NCI-H460 (cell line): ENCODE measurements around the gene SYCP1. TPM values are rescaled to one million over a fixed set of nuclear protein-coding genes. Genes with fewer than 3 reads are reported as not detected.
A peak's percentile ranks its signal among the peaks of the same experiment; 100 is the strongest.
"Not testable (repeated sequence)": the region's sequence is repeated elsewhere in the genome, so short reads cannot be mapped to it uniquely, and the experiment has no call there.

ENCODE experiments used
- DNase-seq: peaks from one replicate; pipeline ENCODE4 v3.0.0-alpha.2; 2016; ENCODE audit warnings: low read depth; ENCODE audit errors: extremely low read depth
- total RNA-seq: library from RNA; depleted of rRNA; stranded (reverse); fragments of >200 nt; shearing (Covaris generic); gene quantifications from 2 replicates; pipeline ENCODE4 v1.2.3, GENCODE V29; 2014

The SYCP1 gene
- total RNA-seq, 1 experiment from 2014 or later, result not detected

DNA sequence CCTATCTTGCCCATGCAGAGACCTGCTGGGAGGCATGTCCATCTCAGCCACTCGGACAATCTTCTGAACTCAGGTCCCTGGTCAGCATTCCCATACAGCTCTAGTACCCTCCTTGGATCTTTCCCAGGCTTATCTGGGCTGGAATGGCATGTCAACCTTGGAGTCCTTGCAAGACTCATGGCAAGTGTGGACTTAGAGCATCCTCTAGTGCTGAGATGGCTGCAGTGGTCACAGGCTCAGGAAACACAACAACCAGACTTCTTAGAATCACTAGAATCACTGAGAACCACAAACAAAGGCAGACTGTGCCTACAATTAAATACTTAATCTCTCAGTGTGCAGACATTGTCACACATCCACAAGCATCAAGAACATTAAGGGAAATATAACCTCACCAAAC, 101.9 kb downstream of the SYCP1 start:
- DNase-seq, result peak; percentile 3

GRCh38 chr1:114959423-114959822, 104.8 kb downstream of the SYCP1 start:
- no peak for DNase-seq

GRCh38 chr1:114976891-114977290, 122.2 kb downstream of the SYCP1 start:
- no peak for DNase-seq

DNA sequence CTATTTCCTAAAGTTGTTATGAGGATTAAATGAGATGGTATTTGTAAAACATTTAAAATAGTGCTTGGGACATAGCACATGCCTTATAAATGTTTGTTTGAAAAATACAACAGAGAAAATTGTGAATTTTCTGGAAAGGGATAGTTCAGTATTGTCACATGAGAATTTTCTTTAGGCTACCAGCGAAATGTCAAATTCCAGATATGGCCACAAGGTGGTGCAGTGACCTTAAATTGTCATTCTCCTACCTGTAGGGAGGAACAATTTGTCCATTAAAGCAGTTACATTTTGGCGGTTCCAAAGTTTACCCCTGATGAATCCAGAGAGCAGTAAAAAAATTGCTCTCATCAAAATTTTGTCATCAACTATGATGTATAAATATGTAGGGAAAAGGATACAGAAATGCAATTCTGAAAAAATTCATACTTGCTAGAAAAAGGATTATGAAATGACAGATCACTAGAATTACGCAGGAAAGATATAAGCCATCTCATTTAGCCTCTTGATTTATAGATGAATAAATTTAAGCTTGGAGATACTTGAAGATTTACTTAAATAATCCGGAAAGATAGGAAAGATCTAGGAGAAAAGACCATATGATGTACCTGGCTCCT, 124.7 kb downstream of the SYCP1 start:
- peak; percentile 47 for DNase-seq

- DNase-seq, result no peak
Measured at GRCh38 chr1:114982251-114982650, 127.6 kb downstream of the SYCP1 start.

DNA sequence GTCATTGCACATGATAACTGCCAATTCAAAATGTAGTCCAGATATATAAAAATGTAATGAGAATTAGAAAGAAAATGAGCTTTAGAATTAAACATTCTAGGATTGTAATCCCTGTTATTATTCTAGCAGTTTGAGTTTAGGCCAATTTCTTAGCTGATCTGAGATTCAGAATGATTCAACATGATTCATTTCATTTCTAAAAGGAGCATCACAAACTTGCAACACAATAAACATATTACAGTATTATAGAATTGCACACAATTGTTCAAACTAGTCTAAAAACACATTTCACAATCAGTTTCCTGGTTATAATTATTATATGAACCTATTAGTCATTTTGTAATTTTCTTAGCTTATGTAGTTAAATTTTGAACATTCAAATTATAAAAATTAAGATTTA, 131.6 kb downstream of the SYCP1 start:
- no peak for DNase-seq

DNA sequence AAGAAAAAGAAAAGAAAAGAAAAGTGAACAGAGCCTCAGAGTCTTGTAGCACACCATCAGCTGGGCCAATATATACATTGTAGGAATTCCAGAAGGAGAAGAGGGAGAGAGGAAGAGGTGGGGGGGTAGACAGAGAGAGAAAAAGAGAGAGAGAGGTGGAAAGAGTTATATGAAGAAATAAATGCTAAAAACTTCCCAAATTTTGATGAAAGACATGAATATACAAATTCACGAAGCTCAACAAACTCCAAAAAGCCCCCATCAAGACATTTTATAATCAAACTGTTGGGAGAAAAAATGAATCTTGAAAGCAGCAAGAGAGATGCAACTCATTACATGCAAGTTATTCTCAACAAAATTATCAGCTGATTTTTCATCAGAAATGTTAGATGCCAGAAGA, 133.4 kb downstream of the SYCP1 start:
- DNase-seq, result no peak

- DNase-seq, result no peak
Measured at GRCh38 chr1:114997510-114998289, 143.0 kb downstream of the SYCP1 start.

GRCh38 chr1:115006191-115006590, 151.5 kb downstream of the SYCP1 start:
- DNase-seq, result no peak

DNA sequence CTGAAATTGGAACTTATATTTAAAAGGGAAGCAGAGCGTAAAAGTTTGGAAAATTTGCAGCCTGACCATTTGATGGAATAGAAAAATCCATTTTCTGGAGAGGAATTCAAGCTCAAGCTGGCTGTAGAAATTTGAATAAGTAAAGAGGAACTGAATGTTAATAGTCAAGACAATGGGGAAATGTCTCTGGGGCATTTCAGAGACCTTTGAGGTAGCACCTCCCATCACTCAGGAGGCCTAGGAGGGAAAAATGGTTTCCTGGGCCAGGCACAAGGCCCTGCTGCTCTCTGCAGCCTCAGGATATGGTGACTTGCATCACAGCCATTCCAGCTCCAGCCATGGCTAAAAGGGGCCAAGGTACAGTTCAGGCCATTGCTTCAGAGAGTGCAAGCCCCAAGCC, 157.3 kb downstream of the SYCP1 start:
- DNase-seq, result no peak

DNA sequence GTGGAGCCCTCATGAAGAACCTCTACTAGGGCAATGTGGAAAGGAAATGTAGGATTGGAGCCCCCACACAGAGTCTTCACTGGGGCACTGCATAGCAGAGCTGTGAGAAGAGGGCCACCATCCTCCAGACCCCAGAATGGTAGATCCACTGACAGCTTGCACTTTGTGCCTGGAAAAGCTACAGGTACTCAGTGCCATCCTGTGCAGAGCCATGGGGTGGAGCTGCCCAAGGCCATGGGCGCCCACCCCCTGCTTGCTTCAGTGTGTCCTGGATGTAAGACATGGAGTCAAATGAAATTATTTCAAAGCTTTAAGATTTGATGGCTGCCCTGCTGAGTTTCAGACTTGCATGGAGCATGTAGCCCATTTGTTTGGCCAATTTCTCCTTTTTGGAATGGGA, 157.8 kb downstream of the SYCP1 start:
- DNase-seq, result no peak

GRCh38 chr1:115013792-115014191, 159.1 kb downstream of the SYCP1 start:
- DNase-seq, result no peak

GRCh38 chr1:115019549-115019948, 164.9 kb downstream of the SYCP1 start:
- DNase-seq, result not testable (repeated sequence)

GRCh38 chr1:115021145-115021544, 166.5 kb downstream of the SYCP1 start:
- no peak for DNase-seq

- no peak for DNase-seq
Measured at GRCh38 chr1:115023593-115023992, 168.9 kb downstream of the SYCP1 start.

- no peak for DNase-seq
Measured at GRCh38 chr1:115029526-115029925, 174.9 kb downstream of the SYCP1 start, which contains the start of gene TSHB. TSHB (plus strand) TSS chr1:115029826; CDS start chr1:115033363, 3,537 bp downstream.

DNA sequence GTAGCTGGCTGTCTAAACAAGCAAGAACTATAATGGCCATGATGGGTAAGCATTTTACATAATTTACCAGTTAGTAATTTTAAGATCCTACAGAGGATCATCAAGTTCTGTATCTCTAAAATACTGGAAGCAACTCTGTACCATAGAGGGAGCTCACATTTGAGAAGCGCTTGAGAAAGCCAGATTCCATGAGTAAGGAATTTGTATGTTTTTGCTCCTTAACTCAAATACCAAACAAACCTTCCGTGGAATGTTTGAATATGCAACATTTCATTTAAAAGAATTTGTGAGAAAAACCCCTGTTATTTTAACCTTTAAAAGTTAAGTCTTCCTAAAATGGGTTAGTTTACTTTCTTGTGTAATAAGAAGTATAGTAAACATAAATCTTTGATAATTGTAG, 176.9 kb downstream of the SYCP1 start:
- no peak for DNase-seq

DNA sequence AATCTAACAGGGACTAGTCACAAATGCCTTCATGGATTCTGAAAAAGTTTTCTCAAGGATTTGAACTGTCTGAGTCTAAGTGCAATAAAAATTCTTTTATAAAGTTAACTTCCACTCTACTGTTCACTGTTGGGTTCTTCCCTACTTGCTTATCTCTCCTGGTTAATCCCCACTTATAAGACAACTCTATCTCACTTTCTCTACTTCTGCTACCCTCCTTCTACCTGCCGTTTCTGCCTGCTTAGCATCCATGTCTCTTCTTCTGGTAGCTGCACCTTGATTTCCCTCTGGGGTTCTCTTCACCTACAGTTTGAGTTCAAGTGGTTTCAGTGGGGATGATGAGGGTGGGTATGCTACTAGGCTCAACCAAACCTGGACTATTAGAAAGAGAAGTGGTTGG, 181.0 kb downstream of the SYCP1 start:
- DNase-seq, result no peak

- no peak for DNase-seq
Measured at GRCh38 chr1:115036814-115037507, 182.3 kb downstream of the SYCP1 start.

DNA sequence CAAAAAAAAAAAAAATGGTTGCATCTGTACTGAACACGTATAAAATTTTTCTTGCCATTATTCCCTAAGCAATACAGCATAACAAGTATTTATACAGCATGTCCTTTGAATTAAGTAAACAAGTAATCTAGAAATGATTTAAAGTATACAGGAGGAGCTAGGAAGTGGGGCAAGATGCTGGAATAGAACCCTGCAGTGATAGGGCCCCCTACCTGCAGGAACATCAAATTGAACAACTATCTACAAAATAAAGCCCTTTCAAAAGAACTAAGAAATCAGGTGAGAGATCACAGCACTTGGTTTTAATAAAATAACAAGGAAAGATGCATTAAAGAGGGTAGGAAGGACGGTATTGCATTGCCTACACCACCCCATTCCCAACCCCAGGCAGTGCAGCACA, 185.8 kb downstream of the SYCP1 start:
- no peak for DNase-seq

DNA sequence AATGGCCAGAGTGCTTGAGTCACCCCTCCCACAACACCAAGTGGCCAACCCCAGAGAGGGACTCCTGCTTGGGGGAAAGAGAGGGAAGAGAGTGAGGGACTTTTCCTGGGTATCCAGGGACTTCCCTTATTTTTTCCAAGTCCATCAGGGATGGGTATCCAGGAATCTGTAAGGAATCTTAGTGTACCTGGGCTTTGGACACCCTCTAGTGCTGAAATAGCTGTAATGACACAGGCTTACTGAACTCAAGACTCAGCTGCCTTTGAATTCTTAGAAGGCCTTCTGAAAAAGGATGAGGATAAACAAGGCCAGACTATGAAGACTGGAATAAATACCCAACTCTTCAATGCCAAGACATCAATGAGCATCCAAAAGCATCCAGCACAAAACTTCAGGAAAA, 187.0 kb downstream of the SYCP1 start:
- no peak for DNase-seq
